GM12801 (cell line): Measurements from ENCODE around the gene MEGF11.

Experiments used
- TF ChIP-seq, protein P1 (sequence below): IDR thresholded peaks from one replicate; pipeline ENCODE4 v1.5.1; 2011; ENCODE audit warnings: control low read depth; ENCODE audit not compliant: insufficient read length; ENCODE audit errors: extremely low read depth

The MEGF11 gene

DNA sequence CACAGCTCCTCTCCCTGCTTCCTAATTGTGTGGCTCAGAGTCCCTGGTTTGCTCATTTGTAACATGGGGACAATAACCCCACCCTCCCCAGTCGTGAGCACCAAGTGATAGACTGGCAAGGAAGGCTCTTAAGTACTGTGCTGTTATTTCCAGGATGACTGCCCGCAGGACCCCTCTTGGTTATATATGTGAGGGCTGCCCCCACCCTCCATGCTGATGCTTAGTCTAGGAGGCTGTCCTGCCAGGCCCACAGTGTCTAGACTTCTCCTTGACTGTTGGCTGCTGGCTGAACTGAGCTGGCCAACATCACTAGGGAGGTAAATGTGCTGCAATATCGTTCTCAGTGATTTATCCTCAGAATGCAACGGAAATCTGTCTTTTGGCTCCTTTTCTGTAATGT is 339.2 kb downstream of the MEGF11 start:
- TF ChIP-seq, protein P1, sequence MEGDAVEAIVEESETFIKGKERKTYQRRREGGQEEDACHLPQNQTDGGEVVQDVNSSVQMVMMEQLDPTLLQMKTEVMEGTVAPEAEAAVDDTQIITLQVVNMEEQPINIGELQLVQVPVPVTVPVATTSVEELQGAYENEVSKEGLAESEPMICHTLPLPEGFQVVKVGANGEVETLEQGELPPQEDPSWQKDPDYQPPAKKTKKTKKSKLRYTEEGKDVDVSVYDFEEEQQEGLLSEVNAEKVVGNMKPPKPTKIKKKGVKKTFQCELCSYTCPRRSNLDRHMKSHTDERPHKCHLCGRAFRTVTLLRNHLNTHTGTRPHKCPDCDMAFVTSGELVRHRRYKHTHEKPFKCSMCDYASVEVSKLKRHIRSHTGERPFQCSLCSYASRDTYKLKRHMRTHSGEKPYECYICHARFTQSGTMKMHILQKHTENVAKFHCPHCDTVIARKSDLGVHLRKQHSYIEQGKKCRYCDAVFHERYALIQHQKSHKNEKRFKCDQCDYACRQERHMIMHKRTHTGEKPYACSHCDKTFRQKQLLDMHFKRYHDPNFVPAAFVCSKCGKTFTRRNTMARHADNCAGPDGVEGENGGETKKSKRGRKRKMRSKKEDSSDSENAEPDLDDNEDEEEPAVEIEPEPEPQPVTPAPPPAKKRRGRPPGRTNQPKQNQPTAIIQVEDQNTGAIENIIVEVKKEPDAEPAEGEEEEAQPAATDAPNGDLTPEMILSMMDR = no peak

DNA sequence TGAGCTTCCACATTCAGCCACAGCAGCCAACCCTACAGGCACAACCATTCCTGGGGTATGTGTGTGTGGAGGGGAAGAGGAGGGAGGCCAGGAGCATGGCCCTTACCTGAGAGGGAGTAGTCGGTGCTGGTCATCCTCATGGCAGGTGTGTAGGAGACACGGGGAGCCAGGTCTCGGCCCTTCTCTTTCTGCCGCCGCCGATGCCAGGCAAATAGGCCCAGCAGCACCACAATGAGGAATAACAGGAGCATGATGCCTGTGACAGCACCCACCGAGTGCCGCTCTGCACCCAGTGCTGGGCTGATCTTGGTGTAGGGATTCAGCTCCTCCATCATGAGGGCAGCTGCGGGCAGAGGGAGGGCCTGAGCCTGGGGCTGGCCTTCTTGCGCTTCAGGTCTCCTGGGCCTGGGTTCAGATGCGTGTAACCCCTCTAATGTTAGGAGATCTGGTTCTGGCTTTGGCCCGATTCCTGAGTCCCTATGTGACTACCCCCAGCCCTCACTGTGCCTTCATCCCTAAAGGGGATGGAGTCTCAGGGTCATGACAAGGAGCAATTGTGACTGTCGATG is 339.8 kb downstream of the MEGF11 start:
- TF ChIP-seq, protein P1 = no peak

DNA sequence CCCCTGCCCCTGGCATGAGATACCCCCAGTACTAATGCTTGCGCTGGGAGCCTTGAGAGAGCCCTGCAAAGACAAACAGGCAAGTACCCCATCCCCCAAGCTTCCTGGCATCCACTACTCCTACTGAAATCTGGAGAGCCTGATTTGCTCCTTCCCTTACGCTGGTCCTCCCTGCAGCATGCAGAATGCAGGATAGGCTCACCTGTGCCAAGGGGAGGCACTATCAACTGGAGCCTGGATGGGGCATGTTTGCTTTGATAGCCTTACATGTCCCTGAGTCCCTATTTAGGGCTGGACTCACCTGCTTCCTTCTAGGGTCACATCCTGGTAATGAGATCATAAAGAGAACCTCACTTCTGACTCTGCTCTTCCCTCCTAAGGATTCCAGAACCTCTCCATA is 341.3 kb downstream of the MEGF11 start:
- TF ChIP-seq, protein P1 = no peak

DNA sequence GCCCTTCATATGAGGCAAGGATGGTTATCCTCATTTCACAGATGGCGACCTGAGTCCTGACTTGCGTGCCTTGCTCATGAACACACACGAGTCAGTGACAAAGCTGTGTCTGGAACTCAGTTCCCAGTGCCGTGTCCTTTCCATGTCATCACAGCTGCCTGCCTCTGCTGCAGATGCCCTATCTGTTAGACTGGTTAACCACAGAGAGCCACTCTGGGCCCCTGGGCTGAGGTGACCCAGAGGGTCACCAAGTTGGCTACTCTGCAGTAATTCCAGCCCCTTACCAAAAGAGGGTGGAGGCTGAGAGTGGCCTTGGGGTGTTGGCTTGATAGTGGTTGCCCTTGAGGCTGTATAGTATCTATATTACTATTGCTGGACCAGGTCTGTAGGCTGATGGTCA is 343.2 kb downstream of the MEGF11 start:
- TF ChIP-seq, protein P1 = no peak

DNA sequence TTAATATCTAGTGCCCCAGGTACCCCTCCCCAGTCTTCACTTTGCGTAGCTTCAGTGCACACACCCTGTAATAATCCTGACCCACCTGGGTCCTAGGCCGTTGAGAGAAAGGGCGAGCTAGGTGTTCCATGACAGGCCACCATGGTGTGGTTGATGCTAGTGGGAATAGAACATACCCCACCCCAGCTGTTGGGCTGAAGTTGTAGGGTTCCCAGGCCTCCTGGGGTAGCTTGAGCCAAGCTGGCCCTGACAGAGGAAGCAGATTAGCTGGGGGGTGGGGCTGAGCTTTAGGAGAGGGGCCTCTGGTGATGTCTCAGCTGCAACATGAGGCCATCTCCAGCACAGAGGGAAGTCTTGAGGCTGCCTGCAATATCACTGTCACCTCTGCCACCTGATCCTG is 343.7 kb downstream of the MEGF11 start:
- TF ChIP-seq, protein P1 = no peak

DNA sequence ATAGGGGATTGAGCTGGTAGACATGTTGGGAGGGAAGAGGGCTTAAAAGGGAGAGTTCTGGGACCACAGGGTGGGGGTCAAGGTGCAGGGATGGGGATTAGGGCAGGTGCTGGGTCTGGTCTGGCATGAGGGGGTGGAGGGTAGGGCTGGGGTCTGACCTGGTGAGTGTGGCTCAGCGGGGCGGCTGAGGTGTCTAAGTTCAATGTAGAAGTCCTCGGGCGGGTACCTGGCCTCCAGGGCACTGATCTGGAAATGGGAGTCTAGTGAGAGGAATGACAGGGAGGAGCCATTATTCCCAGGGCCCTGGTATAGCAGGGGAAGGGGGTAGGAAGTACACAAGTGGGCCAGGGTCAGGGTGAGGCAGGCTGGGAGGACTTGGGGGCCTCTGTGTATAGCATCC is 344.7 kb downstream of the MEGF11 start:
- TF ChIP-seq, protein P1 = no peak

DNA sequence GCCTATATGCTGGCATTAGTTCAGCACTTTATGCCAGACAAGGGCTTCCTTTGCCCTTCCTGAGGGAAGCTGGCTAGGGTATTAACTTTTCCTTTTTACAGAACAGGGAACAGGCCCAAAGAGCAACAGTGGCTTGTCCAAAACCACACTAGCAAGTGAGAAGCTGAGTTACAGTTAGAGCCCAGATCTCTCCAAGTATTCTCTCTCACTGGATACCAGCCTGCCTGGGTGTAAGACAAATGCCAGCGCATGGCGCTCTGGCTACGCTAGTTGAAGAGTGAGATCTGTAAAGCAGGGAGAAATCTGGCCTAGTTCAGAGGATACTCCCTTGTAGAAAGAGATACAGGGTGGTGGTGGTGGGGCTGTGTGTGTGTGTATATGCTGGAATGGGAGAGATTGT is 345.9 kb downstream of the MEGF11 start:
- TF ChIP-seq, protein P1 = no peak

DNA sequence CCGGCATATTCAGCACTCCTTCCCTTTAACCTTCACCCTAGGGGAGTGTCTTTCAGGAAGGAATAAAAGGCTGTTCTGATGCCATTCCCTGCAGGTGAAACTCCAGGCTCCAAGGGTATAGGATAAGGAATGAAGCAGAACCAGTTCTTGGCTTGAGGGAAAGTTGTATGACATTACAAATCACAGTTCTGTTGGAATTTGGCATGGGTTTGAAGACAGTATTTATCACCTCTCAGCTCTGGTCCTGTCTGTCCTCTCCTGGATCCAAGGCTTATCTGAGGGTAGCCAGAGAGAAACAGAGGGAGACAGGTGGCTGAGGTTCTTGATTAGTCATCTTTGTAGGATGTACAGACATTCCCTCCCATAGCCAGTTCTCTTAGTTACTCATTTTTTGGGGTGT is 347.2 kb downstream of the MEGF11 start:
- TF ChIP-seq, protein P1 = no peak
